Right forelimb (tissue), 1 donor: ENCODE data around the gene TAF1C.
"Not testable (repeated sequence)": the region's sequence is repeated elsewhere in the genome, so short reads cannot be mapped to it uniquely, and the experiment has no call there.

Experiments used
- DNase-seq: peaks from one replicate; pipeline ENCODE4 v3.0.0-alpha.2; 2018

Gene TAF1C

GRCh38 chr16:84207251-84207650 lies 20.4 kb upstream of the TAF1C start:
- DNase-seq = no peak

GRCh38 chr16:84205976-84206691 lies 19.3 kb upstream of the TAF1C start:
- DNase-seq = no peak

GRCh38 chr16:84205123-84205522 lies 18.3 kb upstream of the TAF1C start:
- DNase-seq = not testable (repeated sequence)

- DNase-seq = not testable (repeated sequence)
Observed at GRCh38 chr16:84204551-84204950, 17.7 kb upstream of the TAF1C start.

GRCh38 chr16:84199861-84200260 lies 13.0 kb upstream of the TAF1C start:
- DNase-seq = no peak

- no peak for DNase-seq
Observed at GRCh38 chr16:84199097-84199496, 12.2 kb upstream of the TAF1C start.

GRCh38 chr16:84198401-84198800 lies 11.5 kb upstream of the TAF1C start:
- DNase-seq = no peak

GRCh38 chr16:84197466-84198128 lies 10.7 kb upstream of the TAF1C start:
- DNase-seq = no peak

GRCh38 chr16:84196727-84197394 lies 10.0 kb upstream of the TAF1C start:
- DNase-seq = no peak

- no peak for DNase-seq
Observed at GRCh38 chr16:84196101-84196500, 9.2 kb upstream of the TAF1C start.

GRCh38 chr16:84195201-84196093 lies 8.6 kb upstream of the TAF1C start:
- DNase-seq = no peak

- DNase-seq = no peak
Observed at GRCh38 chr16:84194470-84195200, 7.8 kb upstream of the TAF1C start.

GRCh38 chr16:84194018-84194417 lies 7.2 kb upstream of the TAF1C start:
- DNase-seq = no peak

- no peak for DNase-seq
Observed at GRCh38 chr16:84193480-84193879, 6.6 kb upstream of the TAF1C start.

- DNase-seq = no peak
Observed at GRCh38 chr16:84191466-84191865, 4.6 kb upstream of the TAF1C start.

GRCh38 chr16:84190731-84191388 lies 4.0 kb upstream of the TAF1C start, which contains the start of gene ADAD2:
Gene ADAD2, plus strand, starts transcription at chr16:84191157. Its CDS starts 74 bp downstream, at chr16:84191231.
- no peak for DNase-seq

- no peak for DNase-seq
Observed at GRCh38 chr16:84184775-84185174, 2.1 kb downstream of the TAF1C start.

GRCh38 chr16:84183911-84184591 lies 2.8 kb downstream of the TAF1C start:
- no peak for DNase-seq

- no peak for DNase-seq
Observed at GRCh38 chr16:84183572-84183875, 3.3 kb downstream of the TAF1C start.

- no peak for DNase-seq
Observed at GRCh38 chr16:84182680-84183571, 3.9 kb downstream of the TAF1C start.
